CD4-positive, alpha-beta T cell (primary cell): Measurements from ENCODE around the gene SLC35F1. TPM values are rescaled to one million over a fixed set of nuclear protein-coding genes. Genes with fewer than 3 reads are reported as not detected.

ENCODE experiments used
- ATAC-seq: fragments of 200-7000 bp; cut with Tn5 transposase; one replicate; pipeline ENCODE4 v1.10.0; 2022; ENCODE audit warnings: mild to moderate bottlenecking; ENCODE audit not compliant: poor library complexity
- CTCF ChIA-PET: fragments of 350-600 bp; sonication (Branson Sonifier 250); formaldehyde crosslinking; loops from one replicate; lab custom pipeline; 2021; ENCODE audit warnings: antibody characterized with exemption, inconsistent platforms; lab: Charles Lee
- POLR2A ChIA-PET: fragments of 350-600 bp; sonication (Branson Sonifier 250); formaldehyde crosslinking; loops from one replicate; lab custom pipeline; 2021; ENCODE audit warnings: antibody characterized with exemption, inconsistent platforms; lab: Charles Lee
- DNase-seq, 14 experiments: peaks; one replicate each; pipeline ENCODE4 v3.0.0-alpha.2; 2013 to 2020; ENCODE audit warnings: mixed read lengths in 2 of 14
- H3K27ac ChIP-seq, 2 donors: one replicate each; pipeline versions ENCODE4 v1.5.1 to v1.7.0; 2013; ENCODE audit warnings: low read length in 2 of 2, low read depth in 1 of 2, mild to moderate bottlenecking in 1 of 2
- H3K27me3 ChIP-seq, 2 experiments: 1 replicate in 1 of 2; 2 replicates in 1 of 2; pipeline versions ENCODE4 v1.6.1 to v1.7.0; 2013; ENCODE audit warnings: low read length in 2 of 2, control low read depth in 1 of 2, mild to moderate bottlenecking in 1 of 2, moderate library complexity in 1 of 2; ENCODE audit not compliant: insufficient read depth in 2 of 2, control insufficient read depth in 1 of 2
- H3K36me3 ChIP-seq: one replicate; pipeline ENCODE4 v1.6.1; 2013; ENCODE audit warnings: low read length, control low read depth; ENCODE audit not compliant: insufficient read depth
- H3K4me1 ChIP-seq: one replicate; pipeline ENCODE4 v1.6.1; 2013; ENCODE audit warnings: low read length, control low read depth; ENCODE audit not compliant: insufficient read depth
- H3K4me3 ChIP-seq: one replicate; pipeline ENCODE4 v1.5.1; 2013; ENCODE audit warnings: mild to moderate bottlenecking, low read length, moderate library complexity
- H3K9me3 ChIP-seq, 2 experiments: 1 replicate in 1 of 2; 2 replicates in 1 of 2; pipeline versions ENCODE4 v1.6.1 to v1.7.0; 2013; ENCODE audit warnings: low read length in 2 of 2, mild to moderate bottlenecking in 2 of 2, control low read depth in 1 of 2, moderate library complexity in 1 of 2; ENCODE audit not compliant: control insufficient read depth in 1 of 2, insufficient read depth in 1 of 2
- H3K27ac Mint-ChIP-seq: one replicate; pipeline ENCODE4 v1.8.0; 2020; ENCODE audit warnings: mixed read lengths
- H3K27me3 Mint-ChIP-seq: one replicate; pipeline ENCODE4 v1.8.0; 2021; ENCODE audit warnings: mixed read lengths
- H3K36me3 Mint-ChIP-seq: one replicate; pipeline ENCODE4 v1.8.0; 2021; ENCODE audit warnings: low read depth, mixed read lengths
- H3K4me1 Mint-ChIP-seq: one replicate; pipeline ENCODE4 v1.8.0; 2021; ENCODE audit warnings: low read depth, mixed read lengths
- H3K4me3 Mint-ChIP-seq: one replicate; pipeline ENCODE4 v1.8.0; 2020; ENCODE audit warnings: mild to moderate bottlenecking, mixed read lengths
- H3K9me3 Mint-ChIP-seq: one replicate; pipeline ENCODE4 v1.8.0; 2020; ENCODE audit warnings: mixed read lengths
- CTCF ChIP-seq: fragments of 200-600 bp; IDR thresholded peaks from one replicate; pipeline ENCODE4 v1.8.0; 2022; ENCODE audit warnings: antibody characterized with exemption, mild to moderate bottlenecking
- intact Hi-C, 2 experiments: fragments of 100-400 bp; cut with DNase I in 1 of 2; cut with micrococcal nuclease in 1 of 2; formaldehyde crosslinking; loops; one replicate each; pipeline versions ENCODE4 v1.15.1 to v1.9.0; 2023 to 2025; cut with DNase I, micrococcal nuclease
- total RNA-seq, 174 experiments: library from RNA in 2 of 174; stranded (reverse) in 2 of 174; gene quantifications; one replicate each; pipeline ENCODE4 v1.2.3 and lab custom pipeline; 2021 to 2026

Gene SLC35F1
- total RNA-seq, 2 experiments from 2014 or later: not detected

- no peak overlapping the region for H3K4me3 Mint-ChIP-seq
- intact Hi-C loops: no loop called here
- ChIA-PET CTCF (no interaction called here), POLR2A (no interaction called here)
- no peak for TF ChIP-seq CTCF
- H3K27me3 Mint-ChIP-seq: peaks cover 5% of the 10 kb centered on the region
- no peaks in the 10 kb centered on the region for H3K36me3 Mint-ChIP-seq
- no peak overlapping the region for H3K4me3 ChIP-seq
- no peak for ATAC-seq
- H3K9me3 Mint-ChIP-seq: no peaks in the 10 kb centered on the region
- no peaks in the 10 kb centered on the region for H3K36me3 ChIP-seq
- H3K27me3 ChIP-seq: no peaks in the 10 kb centered on the region
- DNase-seq: no peak
- no peaks in the 10 kb centered on the region for H3K4me1 Mint-ChIP-seq
- no peak overlapping the region for H3K27ac ChIP-seq
- no peaks in the 10 kb centered on the region for H3K9me3 ChIP-seq
- H3K27ac Mint-ChIP-seq: no peak overlapping the region
- no peaks in the 10 kb centered on the region for H3K4me1 ChIP-seq
Observed at GRCh38 chr6:118319894-118320649, 413.0 kb downstream of the SLC35F1 start.

GRCh38 chr6:118320652-118321051 is 413.6 kb downstream of the SLC35F1 start:
- Mint-ChIP-seq H3K36me3 (no peaks in the 10 kb centered on the region), H3K27ac (no peak overlapping the region), H3K27me3 (peaks cover 3% of the 10 kb centered on the region), H3K4me1 (no peaks in the 10 kb centered on the region), H3K4me3 (no peak overlapping the region), H3K9me3 (no peaks in the 10 kb centered on the region)
- ATAC-seq (no peak), DNase-seq (no peak)
- ChIA-PET POLR2A (no interaction called here), CTCF (no interaction called here)
- no peaks in the 10 kb centered on the region for H3K9me3 ChIP-seq
- H3K4me1 ChIP-seq: no peaks in the 10 kb centered on the region
- intact Hi-C loops: no loop called here
- H3K4me3 ChIP-seq: no peak overlapping the region
- TF ChIP-seq CTCF: no peak
- no peaks in the 10 kb centered on the region for H3K27me3 ChIP-seq
- H3K36me3 ChIP-seq: no peaks in the 10 kb centered on the region
- no peak overlapping the region for H3K27ac ChIP-seq

- TF ChIP-seq CTCF: no peak
- DNase-seq (no peak), ATAC-seq (no peak)
- Histone ChIP-seq H3K27ac (no peak overlapping the region), H3K36me3 (no peaks in the 10 kb centered on the region), H3K4me1 (no peaks in the 10 kb centered on the region), H3K27me3 (no peaks in the 10 kb centered on the region), H3K9me3 (no peaks in the 10 kb centered on the region), H3K4me3 (no peak overlapping the region)
- intact Hi-C loops: no loop called here
- ChIA-PET POLR2A (no interaction called here), CTCF (no interaction called here)
- no peaks in the 10 kb centered on the region for H3K4me1 Mint-ChIP-seq
- no peaks in the 10 kb centered on the region for H3K27me3 Mint-ChIP-seq
- H3K4me3 Mint-ChIP-seq: no peak overlapping the region
- H3K27ac Mint-ChIP-seq: no peak overlapping the region
- no peaks in the 10 kb centered on the region for H3K9me3 Mint-ChIP-seq
- no peaks in the 10 kb centered on the region for H3K36me3 Mint-ChIP-seq
Observed at GRCh38 chr6:118324116-118324515, 417.1 kb downstream of the SLC35F1 start.
